NCI-H524 (cell line): ENCODE data around the gene OLR1.
A peak's percentile ranks its signal among the peaks of the same experiment; 100 is the strongest.
"Not testable (repeated sequence)": the region's sequence is repeated elsewhere in the genome, so short reads cannot be mapped to it uniquely, and the experiment has no call there.

Experiments used
- DNase-seq, 2 experiments: peaks; one replicate each; lab custom pipeline; 2025; lab: John Stamatoyannopoulos, UW

OLR1 gene

DNA sequence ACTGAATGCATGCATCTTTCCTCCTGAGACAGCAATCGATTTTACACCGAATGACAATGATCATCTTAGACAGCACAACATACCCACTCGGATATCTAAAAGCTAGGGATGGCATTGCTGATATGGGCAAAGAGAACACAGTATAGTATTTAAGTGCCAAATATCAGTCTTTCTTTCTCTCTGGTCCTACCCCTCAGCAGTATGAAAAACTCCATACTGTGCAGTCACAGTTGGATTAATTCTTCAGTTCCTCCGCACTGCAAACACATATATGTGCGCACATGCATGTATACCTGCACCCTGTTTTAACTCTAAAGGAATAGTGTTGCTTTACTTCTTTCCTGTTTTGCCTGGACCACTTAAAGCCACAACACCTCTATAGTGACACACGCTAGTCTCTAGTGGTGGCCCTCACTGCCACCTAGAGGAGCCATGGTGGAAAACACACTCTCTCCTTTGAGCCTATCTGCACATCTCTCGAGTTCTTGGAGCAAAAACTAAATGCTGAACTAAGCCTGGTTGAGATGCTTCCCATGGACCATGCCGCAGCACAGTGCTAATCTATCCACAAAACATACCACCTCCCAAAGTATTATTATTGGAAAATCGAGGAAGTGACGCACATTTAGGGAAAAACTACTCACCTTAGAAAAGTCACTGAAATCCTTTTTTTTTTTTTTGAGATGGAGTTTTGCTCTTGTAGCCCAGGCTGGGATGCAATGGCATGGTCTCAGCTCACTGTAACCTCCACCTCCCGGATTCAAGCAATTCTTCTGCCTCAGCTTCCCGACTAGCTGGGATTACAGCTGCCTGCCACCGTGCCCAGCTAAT lies 18.8 kb upstream of the OLR1 start:
- peak in 1 of 2 experiments; percentile 44 for DNase-seq

DNA sequence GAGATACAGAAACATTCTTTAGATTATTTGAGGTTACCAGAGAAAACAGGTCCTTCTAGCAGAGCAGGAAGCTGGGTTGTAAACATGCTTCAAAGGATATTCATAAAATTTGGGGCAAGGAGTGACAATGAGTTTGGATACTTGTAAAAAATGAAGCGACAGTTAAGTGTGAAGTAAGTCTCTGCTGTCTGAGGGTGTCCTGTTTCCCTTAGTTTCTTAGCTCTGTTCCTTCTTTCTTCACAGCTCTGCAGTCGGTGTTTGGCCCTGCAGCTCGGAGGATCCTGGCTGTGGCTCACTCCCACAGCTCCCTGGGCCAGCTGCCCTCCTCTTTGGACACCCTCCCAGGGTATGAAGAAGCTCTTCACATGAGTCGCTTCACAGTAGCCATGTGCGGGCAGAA lies 17.7 kb upstream of the OLR1 start:
- DNase-seq, result no peak

DNA sequence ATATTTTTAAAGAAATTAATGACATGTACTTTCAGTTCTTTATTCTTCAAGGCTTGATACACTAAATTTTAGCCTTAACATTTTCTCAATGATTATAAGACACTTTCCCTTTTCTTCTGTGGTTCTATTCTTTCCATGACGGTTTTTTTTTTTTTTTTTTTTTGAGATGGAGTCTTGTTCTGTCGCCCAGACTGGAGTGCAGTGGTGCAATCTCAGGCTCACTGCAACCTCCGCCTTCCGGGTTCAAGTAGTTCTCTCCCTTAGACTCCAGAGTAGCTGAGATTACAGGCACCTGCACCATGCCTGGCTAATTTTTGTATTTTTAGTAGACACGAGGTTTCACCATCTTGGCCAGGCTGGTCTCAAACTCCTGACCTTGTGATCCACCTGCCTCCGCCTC lies 15.0 kb upstream of the OLR1 start:
- not testable (repeated sequence) for DNase-seq

DNA sequence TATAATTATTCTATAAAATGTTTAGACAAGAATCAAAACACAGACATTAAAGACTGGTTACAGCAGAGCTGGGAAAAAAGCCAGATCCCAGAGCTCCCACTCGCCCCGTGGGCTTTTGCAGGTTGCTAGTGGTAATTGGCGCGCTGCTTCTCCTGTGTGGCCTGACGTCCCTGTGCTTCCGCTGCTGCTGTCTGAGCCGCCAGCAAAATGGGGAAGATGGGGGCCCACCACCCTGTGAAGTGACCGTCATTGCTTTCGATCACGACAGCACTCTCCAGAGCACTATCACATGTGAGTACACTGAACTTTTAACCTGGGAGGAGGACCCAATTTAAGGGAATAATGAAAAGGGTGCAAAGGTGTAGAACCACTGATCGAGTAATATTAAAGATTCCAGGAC lies 14.4 kb upstream of the OLR1 start:
- no peak for DNase-seq

DNA sequence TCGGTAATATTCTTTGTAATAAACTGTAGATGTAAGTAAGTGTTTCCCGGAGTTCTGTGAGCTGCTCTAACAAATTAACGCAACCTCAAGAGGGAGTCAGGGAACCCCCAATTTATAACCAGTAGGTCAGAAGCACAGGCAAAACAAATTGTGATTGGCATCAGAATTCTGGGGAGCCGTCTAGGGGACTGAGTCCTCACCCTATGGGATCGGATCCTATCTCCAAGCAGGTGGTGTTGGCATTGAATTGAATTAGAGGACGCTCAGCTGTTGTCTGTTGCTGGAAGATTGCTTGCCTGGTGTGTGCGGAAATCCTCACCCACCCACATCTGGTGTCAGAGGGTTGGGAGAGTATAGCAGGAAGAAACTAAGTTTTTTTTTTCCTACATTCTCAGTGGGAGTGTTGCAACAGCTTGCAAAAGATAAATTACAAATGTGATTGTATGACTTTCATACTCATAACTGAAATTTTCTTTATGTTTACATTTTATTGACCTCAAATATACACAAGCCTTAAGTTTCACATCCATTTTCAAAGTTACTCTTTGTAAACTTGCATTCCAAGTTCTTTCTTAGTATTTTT lies 12.4 kb upstream of the OLR1 start:
- DNase-seq, result no peak

DNA sequence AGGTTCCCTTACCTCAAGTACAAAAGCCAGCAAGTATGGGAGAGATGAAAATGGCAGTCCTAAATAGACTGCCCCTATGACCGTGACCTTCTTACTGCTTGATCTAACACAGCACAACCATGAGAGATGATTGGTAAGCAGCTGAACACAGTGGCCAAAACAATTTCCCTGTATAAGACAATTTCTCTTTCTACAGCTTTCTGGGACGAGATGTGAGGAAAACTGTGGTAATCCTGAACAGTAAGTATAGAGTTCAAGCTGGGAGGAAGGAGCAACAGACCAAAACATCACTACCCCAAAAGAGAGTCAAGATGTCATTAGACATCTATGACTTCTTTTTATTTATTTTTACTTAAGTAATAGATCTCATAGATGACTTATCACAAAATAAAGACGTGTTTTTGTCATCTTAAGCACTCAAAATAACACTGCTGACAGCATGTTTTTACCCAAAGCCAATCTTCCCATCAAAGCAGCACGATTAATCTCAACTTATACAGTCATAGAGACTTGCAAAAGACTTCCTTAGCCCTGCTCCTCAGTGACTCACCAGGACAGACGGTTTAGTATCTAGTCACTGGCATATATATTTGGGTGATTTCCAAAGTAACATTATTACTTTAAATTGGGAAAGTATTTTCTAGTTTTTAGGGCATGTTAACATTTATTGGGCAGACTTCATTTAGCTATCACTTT lies 10.6 kb upstream of the OLR1 start:
- DNase-seq, result no peak

DNA sequence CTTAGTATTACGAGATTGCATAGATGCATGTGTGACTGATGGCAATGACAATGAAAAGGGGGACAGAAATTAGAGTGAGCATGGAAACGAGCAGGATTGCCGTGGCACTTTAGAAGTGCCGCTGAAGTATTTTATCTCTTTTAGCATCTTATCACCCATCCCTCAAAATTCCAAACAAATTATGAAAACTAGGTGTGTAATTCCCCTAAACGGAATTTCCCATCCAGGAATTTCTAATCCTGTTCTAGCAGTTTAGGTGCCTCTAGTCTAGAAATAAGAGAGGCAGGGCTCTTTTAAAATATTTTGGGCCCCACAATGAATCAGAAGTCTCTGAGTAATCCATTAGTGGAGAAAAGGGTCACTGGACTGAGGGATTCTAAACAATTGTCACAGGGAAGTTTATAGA lies 7.8 kb upstream of the OLR1 start:
- no peak for DNase-seq

DNA sequence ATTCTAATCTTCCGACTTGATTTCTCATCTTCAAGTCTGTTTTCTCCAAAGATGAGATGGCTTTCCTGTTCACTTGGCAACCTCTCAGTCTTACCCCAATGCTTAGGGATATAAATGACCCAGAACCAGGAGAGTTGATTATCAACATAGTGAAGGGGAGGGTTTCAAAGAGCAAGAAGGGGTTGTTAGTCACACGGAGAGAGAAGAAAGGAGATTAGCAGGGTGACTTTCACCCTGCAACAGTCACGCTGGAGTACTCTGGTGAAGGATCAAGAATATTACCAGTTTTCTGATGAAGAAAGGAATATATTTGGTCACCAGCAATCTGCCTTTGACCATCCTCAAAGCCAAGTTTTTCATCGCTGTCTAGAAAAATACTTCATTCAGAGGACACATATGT lies 6.9 kb upstream of the OLR1 start, which contains the start of gene TMEM52B:
TMEM52B (plus strand) TSS at position 212 of the 400 bp plus-strand sequence. CDS start 543 bp downstream, outside the sequence.
- no peak for DNase-seq

DNA sequence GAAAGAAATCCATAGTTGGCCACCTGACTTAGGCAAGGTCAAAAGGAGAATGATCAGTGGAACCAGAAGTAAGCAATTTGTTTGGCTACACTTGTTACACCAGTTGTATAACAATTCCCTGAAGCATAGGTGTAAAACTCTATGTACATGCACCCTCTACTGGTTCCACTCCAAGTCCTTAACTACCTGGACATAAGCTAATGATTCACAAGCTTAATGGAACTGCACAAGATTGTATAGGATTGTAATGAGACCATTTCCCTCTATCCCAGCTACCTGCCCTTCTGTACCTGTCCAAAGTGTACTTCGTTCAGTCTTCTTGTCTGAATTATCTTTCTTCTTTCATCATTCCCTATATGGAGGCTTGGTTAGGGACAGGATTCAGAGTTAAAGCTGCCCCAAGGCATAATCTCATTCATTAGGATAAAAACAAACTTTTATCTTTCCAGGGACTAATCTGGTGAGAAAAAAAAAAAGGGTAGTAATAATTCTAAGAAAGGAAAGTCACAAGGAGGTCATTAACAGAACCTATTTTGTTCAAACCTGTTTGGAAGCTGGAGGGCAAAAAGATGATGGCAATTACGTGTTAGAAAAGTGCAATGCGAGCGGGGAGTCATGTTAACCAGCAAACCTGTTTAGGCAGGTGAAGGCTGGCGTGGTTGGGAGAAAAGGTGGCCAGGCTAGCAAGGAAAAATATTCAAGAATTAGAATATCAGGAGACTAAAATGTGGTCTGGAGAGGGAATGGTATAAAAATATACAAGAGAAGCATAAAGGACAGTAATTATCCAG lies 4.1 kb upstream of the OLR1 start:
- DNase-seq, result no peak

DNA sequence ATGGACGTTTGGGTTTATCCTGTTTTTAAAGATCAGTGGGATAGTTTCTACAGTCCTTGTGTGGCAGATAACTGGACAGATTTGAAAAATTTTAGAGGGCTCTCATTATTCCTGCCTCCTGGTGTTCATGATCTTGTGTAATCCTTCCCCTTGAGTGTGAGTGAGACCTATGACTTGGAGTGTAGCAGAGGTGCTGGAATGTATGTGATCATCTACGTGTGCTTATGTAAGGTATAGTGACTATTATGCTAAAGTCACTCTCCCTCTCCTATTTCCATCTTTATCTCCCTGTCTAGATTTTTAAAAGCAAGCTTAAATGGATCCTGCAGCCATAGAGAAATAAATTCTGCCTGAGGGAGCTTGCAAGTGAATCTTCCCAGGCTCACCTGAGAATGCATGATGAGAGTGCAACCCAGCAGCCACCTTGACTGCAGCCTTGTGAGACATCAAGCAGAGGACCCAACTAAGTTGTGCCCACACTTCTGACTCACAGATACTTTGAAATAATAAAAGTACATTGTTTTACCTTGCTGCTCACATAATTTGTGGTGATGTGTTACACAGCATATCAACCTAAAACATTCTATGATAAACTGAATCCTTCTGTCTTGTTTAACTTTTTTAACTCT lies 3.2 kb upstream of the OLR1 start:
- DNase-seq, result no peak

DNA sequence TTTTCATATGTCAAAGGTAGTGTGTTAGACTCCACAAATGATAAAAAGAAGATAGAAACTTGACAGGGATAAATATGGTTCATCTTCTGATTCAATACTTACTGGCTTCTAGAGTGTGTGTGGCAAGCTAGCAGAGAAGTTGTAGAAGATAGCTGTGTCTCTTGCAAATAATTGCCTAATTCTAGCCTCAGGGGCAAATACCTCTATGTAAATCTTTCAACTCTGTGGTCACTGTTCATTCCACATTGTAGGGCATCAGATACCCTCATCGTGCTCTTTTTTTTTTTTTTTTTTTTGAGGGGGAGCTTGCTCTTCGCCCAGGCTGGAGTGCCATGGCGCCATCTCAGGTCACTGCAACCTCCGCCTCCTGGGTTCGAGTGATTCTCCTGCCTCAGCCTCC lies 1.7 kb downstream of the OLR1 start:
- DNase-seq, result no peak

DNA sequence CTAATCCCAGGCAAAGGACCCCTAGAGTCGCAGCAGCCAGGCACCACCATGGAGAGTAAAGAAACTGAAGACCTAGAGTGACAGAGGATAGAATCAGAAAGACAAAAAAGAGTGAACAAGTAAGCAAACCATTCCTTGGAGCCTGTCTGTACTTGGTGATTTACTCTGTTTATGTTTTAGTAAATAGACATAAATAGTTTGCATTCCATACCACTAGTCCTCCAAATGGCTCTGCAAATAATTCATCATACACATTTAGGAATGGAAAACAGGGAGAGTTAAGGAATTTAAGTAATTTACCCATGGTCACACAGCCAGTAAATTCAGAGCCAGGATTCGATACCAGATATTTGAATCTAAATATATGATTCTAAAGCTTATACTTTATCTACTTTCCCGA lies 2.8 kb downstream of the OLR1 start:
- DNase-seq, result no peak

DNA sequence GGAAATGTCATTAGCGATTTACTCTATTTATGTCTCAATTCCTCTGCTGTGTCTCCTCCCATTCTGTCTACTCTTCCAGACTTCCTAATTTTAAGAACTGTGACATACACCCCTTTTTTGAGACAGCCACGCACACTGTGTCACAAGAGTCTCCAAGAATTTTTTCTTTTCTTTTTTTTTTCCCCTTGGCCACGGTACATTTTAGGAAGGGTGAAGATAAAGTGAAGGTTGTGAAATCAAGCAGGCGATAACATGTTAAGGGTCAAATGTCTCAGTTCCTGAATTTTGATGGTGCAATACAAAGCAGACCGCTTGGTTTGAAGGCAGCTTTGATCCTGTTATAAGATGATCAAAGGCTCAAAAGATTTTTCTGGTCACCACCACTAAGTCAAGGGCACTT lies 4.3 kb downstream of the OLR1 start:
- no peak for DNase-seq

DNA sequence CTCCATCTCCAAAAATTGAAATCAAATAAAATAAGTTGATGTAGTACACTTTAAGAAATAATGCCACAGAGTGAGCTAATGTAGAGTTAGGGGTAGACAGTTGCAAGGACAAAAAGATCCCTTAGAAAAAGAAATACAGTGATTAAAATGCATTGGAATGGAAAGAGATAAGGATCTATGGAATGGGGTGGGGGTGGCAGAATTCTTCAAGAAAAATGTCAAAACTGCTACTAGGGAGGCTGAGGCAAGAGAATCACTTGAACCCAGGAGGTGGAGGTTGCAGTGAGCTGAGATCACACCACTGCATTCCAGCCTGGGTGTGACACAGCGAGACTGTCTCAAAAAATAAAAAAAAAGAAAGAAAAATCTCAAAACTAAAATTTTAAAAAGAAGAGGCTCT lies 6.5 kb downstream of the OLR1 start:
- no peak for DNase-seq

DNA sequence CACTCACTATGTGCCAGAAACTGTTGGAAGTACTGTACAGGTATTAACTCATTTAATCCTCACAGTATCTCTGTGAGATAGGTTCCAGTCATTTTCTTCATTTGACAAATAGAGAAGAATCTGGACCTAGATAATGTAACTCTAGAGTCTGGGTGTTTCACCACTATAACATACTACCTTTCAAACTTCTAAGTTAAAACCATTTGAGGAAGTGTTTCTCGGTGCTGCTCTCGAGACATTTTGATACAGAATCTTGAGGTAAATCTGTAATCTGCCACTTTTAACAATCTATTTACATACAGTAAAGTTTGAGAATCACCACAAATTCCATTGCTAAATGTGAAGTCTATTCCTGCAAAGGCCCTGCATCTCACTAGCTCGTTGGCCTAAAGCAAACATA lies 8.8 kb downstream of the OLR1 start:
- DNase-seq, result no peak

DNA sequence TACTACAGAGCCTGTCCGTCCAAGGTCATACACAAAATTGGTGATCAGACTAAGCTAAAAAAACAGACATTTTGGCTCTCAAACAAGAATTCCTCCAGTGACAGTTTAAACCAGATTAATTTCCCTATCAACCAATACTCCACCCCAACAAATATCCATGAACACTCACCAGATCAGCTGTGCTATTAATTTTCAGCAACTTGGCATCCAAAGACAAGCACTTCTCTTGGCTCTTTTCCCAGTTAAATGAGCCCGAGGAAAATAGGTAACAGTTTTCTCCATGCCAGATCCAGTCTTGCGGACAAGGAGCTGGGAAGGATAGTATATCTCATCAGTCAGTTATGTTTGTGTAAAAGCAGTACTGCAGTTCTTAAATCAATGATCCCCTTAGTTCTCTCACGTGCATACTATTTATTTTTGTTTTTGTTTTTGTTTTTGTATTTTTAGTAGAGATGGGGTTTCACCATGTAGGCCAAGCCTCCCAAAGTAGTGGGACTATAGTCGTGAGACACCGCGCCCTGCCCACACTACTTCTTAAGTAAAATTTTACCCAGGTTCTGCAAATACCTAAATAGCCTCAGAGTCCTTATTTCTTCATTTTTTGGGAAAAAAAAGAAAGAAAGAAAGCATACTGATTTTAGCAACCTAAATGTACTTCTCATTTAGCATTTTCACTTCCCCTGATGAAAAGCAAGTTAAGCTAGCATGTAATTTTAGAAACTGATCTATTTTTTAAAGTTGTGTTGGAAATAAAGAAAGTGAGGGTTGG lies 11.1 kb downstream of the OLR1 start:
- no peak for DNase-seq

DNA sequence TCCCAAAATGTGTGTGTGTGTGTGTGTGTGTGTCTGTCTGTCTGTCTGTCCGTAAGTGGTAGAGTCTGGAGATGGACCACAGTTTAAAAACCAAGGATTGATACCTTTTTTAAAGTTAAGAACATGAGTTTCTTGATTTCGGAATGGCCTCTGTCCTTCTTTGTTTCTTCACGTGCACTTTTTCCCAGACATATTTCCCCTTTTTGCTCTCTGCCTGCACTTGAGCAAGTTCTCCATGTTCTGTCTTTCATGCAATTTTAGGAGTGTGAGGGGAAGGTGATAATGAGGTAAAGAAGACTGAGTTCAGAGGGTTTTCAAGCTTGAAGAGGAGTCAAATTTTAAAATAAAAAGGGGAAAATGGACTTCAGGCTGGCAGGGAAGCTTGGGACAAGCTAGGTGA lies 12.7 kb downstream of the OLR1 start:
- DNase-seq, result no peak

DNA sequence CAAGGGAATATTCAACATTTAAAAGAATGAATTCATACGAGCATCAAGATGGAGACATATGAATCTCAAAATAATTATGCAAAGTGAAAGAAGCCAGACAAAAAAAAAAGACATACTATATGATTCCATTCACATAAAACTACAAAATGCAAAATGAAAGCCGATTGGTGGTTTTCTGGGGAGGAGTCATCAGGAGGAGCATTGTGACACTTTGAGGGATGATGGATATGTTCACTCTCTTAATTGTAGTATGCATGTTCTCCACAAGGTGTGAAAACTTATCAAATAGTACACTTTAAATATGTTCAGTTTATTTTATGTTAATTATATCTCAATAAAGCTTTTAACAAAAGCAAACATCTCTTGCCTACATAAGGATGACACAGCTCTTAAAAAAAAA lies 13.5 kb downstream of the OLR1 start:
- no peak for DNase-seq

DNA sequence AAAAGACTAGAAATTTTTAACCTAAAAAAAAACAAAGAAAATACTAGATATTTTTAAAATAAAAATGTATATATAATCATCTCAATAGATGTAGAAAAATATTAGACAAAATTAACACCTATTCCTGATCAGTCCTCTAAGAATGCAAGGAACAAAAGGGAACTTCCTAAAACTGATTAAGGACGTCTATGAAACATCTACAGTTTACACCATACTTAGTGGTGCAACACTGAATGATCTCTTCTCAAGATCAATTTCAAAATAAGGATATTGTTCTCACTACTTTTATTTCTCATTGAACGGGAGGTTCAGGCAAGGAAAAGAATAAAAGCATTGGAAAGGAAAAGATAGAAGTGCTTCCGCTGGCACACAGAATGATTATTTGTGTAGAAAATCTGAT lies 16.0 kb downstream of the OLR1 start:
- DNase-seq, result no peak

DNA sequence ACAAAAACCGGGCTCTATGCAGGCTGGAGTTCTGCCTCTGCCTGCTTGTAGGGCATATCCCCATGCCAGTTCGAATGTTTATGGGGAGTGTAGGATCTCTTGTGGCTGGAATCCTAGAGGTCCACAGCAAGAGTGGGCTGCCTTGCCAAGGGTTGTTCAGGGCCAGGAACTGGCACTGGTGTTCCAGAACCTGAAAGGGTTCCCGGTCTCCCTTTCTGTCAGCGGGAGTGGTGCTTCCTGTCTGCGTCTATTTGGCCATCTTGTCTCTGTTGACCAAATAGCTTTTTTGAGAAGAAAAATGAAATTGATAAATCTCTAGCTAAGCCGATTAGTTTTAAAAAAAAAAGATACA lies 17.8 kb downstream of the OLR1 start:
- DNase-seq, result no peak
